HG02610 (cell line): ENCODE results near the gene ZNF512.
A peak's percentile ranks its signal among the peaks of the same experiment; 100 is the strongest.
"Not testable (repeated sequence)": the region's sequence is repeated elsewhere in the genome, so short reads cannot be mapped to it uniquely, and the experiment has no call there.

Experiments used
- ATAC-seq: cut with Tn5 transposase; IDR thresholded peaks from one replicate; pipeline ENCODE4 v1.9.1; 2021; ENCODE audit warnings: mild to moderate bottlenecking, moderate library complexity; ENCODE audit not compliant: unreplicated experiment

ZNF512 gene

GRCh38 chr2:27582129-27582694, 630 bp upstream of the ZNF512 start:
- ATAC-seq, result no peak

DNA sequence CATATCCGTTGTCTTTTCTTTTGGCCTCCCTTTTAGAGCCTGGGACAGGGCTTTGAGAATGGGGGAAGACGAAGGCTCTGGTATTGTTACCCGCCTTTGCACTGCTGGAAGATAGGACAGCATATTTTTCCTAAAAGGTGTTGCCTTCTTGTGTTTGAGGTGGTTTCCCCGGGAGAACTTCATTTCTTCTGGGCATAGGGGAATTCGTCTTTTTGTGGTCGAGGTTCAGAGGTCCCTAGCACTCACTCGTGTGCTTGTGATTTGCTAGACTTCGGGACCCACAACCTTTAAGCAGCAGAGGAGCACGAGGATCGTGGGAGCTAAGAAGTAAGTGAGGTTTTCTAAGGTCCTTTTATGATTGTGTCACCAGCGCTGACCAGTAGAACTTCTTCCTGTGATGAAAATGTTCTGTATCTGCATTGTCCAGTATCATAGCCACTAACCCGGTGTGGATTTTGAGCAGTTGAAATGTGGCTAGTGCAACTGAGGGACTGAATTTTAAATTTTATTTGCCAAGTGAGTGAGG, 611 bp downstream of the ZNF512 start:
- no peak for ATAC-seq

DNA sequence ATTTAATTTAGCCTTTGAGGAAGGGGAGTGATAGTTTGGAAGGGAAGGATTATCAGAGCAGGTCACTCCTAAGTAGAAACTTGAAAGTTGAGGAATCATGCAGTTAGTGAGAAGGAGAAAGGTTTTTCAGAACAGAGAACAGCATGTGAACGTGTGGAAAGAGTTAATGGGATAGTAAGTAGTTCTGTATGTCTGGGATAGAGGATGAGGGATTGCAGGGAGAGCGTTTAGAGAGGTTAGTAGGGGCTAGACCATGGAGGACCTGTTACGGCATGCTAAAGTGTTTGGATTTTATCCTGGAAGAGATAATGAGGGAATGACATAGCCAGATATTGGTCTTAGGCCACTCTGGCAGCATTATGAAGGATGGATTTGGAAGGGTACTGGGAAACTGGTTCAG, 1.8 kb downstream of the ZNF512 start:
- no peak for ATAC-seq

DNA sequence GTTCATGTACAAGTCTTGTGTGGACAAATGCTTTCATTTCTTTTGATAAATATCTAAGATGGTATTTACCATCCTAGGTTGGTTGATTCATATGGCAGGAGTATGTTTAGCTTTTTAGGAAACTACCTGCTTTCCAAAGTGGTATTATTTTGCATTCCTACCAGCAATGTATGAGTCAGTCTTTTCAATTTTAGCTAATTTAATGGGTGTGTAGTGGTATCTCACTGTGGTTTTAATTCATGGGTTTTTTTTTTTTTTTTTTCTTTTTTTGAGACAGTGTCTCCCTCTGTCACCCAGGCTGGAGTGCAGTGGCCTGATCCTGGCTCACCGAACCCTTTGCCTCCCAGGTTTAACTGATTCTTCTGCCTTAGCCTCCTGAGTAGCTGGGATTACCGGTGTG, 4.2 kb downstream of the ZNF512 start:
- ATAC-seq, result no peak

DNA sequence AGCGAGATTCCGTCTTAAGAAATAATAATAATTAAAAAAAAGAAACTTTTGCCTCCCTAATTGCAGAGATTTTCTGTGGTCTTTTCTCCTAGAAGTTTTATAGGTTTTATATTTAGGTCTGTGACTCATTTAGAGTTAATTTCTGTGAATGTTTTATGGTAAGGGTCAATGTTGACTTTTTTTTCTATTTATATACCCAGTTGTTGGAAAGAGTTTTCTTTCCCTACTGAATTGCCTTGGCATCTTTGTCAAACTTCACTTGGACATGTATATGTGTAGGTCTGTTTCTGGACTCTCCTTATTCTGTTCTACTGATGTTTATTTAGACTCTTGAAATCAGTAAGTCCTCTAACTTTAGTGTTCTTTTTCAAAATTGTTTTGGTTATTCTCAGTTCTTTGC, 5.5 kb downstream of the ZNF512 start:
- no peak for ATAC-seq

DNA sequence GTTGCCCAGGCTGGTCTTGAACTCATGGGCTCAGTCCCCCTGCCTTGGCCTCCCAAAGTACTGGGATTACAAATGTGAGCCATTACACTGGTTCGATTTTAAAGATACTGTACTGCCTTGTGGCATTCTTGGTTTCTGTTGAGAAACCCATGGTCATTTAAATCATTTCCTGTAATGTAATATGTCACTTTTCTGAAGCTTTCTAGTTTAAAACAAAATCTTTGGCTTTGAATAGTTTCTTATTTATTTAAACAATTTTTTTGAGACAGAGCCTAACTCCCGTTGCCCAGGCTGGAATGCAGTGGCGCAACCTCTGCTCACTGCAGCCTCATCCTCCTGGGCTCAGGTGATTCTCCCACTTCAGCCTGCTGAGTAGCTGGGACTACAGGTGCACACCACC, 8.9 kb downstream of the ZNF512 start:
- ATAC-seq, result no peak

DNA sequence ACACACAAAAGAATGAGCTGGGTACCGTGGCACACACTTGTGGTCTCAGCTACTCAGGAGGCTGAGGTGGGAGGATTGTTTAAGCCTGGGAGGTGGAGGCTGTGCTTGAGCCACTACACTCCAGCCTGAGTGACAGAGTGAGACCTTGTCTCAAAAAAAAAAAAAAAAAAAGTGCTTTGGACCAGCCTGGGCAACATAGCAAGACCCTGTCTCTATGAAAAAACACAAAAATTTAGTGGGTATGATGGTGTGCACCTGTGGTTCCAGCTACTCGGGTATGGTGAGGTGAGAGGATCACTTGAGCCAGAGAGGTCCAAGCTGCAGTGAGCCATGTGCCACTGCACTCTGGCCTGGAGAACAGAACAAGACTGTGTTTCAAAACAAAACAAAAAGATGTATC, 10.4 kb downstream of the ZNF512 start:
- ATAC-seq, result no peak

- ATAC-seq, result not testable (repeated sequence)
These were observed 11.3 kb downstream of the ZNF512 start for GRCh38 chr2:27594020-27594703.

DNA sequence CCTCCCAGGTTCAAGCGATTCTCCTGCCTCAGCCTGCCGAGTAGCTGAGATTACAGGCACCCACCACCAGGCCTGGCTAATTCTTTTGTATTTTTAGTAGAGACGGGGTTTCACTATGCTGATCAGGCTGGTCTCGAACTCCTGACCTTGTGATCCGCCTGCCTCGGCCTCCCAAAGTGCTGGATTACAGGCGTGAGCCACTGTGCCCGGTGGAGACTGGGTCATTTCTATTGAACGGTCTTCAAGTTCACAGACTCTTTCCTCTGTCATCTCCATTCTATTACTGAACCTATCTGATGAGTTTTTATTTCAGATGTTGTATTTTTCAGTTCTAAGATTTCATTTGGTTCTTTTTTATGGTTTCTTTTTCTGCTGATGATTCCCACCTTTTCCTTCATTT, 12.6 kb downstream of the ZNF512 start:
- not testable (repeated sequence) for ATAC-seq

GRCh38 chr2:27596627-27597026, 13.8 kb downstream of the ZNF512 start:
- no peak for ATAC-seq

DNA sequence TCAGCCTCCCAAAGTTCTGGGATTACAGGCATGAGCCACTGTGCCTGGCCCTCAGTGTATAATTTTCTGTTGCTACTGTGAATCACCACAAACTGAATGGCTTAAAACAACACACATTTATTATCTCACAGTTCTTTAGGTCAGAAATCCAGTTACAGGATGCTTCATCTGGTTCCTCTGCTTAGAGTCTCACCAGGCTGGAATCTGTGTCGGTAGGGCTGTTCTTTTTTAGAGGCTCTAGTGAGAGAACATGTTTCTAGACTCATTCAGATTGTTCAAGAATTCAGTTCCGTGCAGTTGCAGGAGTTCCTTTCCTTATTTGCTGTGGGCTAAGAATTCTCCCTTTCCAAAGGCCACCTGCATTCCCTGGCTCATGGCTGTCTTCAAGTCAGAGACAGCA, 23.8 kb downstream of the ZNF512 start:
- no peak for ATAC-seq

DNA sequence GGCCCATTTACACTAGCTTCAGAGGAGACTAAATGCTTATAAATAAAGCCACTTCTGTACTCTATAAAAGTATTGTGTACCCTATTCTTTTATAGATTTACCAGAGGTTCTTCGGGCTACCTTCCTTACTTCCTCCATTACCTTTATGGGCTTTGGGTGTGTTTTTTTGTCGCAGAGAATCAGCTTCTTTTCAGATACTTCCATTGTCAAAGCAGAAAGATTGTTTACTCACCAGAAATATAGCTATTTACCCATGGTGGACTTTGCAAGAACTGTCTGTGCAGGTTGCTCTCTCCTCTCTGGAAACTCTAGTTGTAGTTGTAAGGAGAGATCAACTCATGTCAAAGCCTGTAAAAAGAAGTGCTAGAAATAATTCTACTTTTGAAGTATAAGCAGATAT, 31.1 kb downstream of the ZNF512 start:
- no peak for ATAC-seq

GRCh38 chr2:27615316-27615715, 32.5 kb downstream of the ZNF512 start:
- ATAC-seq, result no peak

- ATAC-seq, result no peak
These were observed 38.7 kb downstream of the ZNF512 start for GRCh38 chr2:27621524-27621923.

DNA sequence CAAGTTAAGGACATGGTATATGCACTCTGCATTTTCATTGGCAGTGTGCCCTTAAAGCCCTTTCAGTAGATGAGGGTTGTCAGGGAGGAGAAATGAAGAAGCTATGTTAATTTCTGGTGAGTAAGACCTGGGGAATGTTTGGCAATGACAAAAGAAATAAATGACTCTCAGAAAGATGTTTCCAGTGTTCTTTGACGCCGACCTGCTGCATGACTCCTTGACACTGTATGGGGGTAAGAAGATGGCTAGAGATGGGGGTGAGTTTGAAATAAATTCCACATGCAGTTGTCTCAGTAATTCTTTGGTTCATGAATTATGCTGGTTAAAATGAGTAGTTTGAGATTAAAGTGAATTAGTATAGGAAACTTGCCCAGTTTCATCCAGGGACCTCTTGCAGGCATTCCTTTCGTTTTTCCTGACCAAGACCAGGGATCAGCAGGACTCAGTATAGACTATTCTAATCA, 40.1 kb downstream of the ZNF512 start:
- ATAC-seq, result no peak

DNA sequence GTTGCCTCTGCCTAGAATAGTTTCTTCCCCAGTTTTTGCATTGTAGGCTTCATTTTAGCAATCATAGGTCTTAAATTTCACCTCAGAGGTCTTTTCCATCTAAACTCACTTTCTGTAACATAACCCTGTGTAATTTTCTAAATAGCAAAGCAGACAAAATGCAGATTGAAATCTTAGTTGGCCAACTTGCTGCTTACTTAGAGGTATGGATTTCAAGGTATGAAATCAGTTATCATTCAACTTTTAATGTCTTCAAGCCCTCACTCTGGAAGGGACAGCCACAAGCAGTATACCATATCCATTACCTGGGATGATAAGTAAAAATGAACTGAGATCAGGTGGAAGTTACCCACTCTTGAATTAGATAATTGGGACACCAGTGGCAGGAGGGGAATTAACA, 42.1 kb downstream of the ZNF512 start:
- ATAC-seq, result no peak

GRCh38 chr2:27626323-27626722, 43.5 kb downstream of the ZNF512 start:
- not testable (repeated sequence) for ATAC-seq

GRCh38 chr2:27626921-27627320, 44.1 kb downstream of the ZNF512 start:
- ATAC-seq, result not testable (repeated sequence)

GRCh38 chr2:27627963-27628766, 45.3 kb downstream of the ZNF512 start:
- peak; percentile 28 for ATAC-seq

GRCh38 chr2:27628767-27629709, 46.2 kb downstream of the ZNF512 start, which contains the start of the genes CCDC121 and GPN1:
TSS of gene CCDC121 (minus strand) at chr2:27629012. CDS start at chr2:27627799, 1,213 bp downstream.
TSS of gene GPN1 (plus strand) at chr2:27629050. CDS start at chr2:27629059, 9 bp downstream.
- ATAC-seq, result peak; percentile 97
